GM19099 (cell line): Measurements from ENCODE around the gene FRS2.

Experiments used
- POLR2A ChIP-seq: IDR thresholded peaks from 3 replicates; pipeline ENCODE4 v1.6.1; 2011; ENCODE audit warnings: low read depth; ENCODE audit not compliant: insufficient read length; ENCODE audit errors: extremely low read depth

Gene FRS2

DNA sequence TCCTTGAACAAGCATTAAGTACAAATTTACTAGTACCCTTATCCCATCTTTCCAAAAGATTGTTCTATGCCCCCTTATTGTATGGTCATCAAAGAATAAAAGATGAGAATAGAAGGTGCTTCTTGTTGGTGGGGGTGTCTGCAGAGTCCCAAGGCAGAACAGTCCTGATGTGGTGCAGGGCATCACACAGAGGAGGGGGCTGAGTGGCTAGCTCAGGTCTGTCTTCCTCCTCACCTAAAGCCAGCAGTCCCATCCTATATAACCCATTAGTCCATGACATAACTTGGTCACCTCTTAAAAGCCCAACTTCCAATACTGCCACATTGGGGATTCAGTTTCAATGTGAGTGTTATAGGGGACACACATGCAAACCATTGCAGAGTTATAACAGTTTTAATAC, 130.6 kb downstream of the FRS2 start:
- no peak for TF ChIP-seq POLR2A

DNA sequence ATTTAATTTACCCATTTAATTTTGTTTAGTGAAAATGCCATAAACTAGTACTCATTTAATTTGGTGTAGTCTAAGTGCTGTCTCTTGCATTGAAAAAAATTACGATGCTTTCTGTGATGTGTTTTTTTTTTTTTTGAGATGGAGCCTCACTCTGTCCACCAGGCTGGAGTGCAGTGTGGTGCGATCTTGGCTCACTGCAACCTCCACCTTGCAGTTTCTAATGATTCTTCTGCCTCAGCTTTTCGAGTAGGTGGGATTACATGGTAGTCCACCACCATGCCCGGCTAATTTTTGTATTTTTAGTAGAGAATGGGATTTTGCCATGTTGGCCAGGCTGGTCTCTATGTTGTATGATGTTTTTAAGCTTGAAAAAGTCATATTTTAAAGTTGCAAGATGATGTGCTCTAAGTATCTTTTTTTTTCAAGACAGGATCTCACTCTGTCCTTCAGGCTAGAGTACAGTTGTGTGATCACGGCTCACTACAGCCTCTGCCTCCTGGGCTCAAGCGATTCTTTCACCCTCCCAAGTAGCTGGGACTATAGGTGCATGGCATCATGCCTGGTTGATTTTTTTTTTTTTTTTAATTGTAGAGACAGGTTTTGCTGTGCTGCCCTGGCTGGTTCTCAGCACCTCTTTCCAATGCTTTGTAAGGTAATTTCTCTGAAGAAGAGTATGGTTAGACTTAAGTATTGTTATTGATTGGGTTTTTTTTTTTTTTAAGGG, 131.9 kb downstream of the FRS2 start:
- no peak for TF ChIP-seq POLR2A

DNA sequence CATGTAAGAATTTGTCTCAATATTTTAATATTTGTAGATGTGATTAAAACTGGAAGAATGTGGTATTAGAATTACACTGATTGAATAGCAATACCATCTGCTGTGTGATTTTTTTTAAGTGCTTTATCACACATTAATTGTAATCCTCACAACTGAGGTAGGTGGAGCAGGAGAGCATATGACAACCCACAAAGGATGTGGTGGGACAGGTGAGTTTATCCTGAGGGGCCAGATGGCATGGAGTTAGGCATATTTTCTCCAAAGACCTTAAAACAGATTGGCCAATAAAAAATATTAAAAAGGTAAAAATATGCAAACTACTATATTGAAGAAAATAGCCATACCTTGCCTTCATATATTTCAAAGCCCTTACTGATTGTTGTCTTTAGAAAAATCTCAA, 132.8 kb downstream of the FRS2 start:
- TF ChIP-seq POLR2A, result no peak

DNA sequence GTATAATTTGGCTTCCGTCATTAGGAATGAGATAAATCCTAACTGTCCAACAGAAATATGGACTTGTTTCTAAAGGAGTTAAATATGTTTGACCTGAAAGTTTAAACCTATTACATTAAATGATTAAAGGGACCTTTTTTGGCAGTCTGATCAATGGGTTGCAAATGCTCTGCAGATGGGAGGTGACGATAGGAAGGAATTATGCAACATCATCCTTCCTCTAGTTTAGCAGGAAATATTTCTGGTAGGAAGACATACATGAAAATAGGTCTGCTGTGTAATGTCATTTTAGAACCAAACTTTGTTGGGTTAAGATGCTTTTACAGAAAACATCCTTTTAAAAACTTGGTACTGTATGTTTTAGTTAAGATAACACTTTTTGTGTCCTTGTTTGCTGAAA, 137.9 kb downstream of the FRS2 start:
- TF ChIP-seq POLR2A, result no peak

DNA sequence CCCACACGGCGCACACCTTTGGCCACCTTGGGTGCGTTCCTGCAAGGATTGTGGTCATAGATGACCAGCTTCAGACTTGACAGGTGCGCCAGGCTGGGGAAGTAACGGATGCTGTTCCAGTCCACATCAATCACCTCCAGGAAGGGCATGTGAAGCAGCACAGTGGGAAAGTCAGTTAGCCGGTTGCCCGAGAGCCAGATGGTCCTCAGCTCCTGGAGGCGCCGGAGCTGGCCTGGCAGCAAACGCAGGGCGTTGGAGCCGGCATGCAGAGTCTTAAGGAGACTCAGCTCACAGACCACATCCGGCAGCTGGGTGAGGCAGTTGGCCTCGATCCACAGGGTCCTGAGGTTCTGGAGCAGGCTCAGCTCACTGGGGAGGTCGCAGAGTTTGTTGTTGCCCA, 139.9 kb downstream of the FRS2 start:
- TF ChIP-seq POLR2A, result no peak

DNA sequence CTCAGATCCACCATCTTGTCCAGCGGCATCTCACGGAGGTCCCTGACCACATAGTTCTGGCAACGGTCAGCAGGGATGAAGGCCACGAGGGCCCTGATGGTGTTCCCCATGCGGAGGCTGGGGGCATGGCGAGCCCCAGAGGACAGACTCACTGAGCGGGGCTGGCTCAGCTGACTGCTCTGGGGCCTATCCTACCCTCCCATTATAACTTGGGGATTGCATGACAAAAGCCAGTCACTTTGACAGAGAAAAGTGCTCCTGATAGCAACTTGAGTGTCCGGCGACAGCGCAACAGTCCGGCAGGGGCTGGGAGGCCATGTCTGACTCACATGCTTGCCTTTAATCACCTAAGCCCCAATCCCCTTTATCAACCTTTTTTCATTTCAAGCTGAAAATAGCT, 140.5 kb downstream of the FRS2 start, which contains the start of gene LRRC10:
Gene LRRC10 (minus strand): TSS at position 179 of the 400 bp plus-strand sequence. CDS start 69 bp downstream, at position 110.
- no peak for TF ChIP-seq POLR2A

DNA sequence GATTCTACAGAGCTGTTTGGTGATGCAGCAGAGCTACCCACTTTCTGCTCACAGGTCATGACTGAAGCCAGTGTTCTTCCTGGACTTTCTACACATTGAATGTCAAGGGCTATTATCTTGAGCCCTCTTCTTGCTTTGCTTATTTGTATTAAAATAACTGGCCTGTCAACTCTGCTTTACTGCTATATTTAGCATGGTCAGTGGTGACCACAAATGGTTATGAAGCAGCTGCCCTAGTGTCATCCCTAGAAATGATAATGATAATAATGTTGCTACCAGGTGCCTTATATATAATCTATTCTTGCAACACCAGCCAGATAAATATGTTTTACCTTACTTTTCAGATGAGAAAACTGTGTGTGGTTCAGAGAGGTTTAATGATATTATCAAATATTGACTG, 143.2 kb downstream of the FRS2 start:
- no peak for TF ChIP-seq POLR2A

DNA sequence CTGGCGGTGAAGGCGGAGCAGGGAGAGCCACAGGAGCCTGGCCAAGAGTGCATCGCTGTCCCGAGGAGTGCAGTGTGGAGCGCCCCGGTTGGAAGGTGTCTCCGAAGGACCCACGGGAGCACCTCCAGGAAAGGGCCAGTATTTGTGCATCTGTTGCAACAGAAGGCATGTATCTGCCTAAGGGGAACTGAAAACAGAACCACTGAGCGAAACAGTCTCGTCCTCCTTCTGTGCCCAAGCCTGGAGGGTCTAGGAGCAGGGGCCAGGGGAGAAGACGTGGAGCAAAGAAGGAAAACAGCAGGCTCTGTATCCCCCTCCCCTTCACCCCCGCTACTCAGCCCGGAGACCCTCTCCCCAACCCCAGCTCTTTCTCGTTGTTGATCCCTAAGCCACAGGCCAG, 145.8 kb downstream of the FRS2 start:
- TF ChIP-seq POLR2A, result no peak

DNA sequence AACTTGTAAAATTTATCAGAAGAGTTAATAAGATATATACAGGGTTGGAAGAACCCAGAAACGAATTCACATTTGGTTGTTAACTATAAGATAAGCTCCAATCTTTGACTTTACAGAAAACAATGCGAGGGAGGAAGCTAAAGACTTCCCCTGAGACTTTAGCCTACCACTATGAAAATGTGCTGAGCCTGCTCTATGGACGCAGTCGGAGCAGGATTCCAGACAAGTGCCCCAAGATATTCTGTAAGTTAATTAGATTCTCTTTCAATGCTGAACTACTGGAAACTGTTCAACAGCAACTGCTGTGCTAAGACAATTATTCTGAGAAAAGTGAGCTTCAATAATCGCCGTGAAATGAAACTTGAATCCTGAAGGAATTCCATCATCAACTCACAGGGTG, 148.9 kb downstream of the FRS2 start:
- no peak for TF ChIP-seq POLR2A

DNA sequence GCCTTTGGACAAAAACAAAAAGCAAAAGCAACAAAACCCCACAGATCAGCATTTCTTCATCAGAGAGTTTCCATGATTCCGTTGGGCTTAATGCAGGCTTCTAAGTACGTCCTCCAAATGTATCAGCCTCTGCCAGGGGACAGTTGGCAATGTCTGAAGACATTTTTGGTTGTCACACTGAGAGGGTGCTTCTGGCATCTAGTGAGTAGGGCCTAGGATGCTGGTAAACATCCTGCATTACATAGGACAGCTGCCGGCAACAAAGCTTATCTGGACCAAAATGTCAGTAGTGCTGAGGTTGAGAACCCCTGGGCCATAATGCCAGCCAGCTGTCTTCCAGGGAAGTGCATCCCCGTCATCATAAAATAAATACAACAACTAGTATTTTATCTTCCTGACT, 149.9 kb downstream of the FRS2 start:
- TF ChIP-seq POLR2A, result no peak

DNA sequence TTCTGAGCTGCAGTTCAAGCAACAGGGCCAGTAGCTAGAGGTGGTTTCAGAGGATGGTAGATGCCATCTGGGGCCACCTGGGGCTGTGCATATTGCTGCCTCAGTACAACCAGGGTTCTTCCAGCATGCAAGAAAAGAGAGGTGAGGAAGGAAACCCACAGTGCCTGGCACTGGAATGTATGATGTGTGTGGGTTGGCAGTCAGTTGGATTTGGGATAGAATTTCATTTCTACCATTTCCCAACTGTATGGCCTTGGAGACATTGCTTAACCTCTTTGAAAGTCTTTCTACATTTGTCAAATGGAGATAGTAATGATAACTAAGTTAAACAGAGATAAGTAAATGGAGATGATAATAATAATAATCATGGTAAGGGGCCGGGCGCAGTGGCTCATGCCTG, 150.7 kb downstream of the FRS2 start:
- no peak for TF ChIP-seq POLR2A

DNA sequence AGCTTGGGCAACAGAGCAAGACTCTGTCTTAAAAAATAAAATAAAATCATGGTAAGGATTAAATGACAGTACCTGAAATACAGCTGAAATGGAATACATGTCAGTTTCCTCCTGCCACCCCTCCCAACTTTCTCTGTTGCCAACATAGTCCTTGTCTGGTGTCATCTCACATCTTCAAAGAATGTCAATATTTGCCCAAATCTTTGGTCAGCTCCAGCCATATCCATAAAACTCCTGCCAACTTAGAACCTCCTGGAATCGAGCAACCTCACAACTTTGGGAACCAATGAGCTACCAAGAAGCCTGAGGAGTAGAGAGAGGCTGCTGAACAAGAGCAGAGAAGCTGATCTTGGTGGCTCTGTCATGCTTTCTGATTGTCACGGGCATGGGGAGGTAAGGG, 151.4 kb downstream of the FRS2 start:
- no peak for TF ChIP-seq POLR2A

DNA sequence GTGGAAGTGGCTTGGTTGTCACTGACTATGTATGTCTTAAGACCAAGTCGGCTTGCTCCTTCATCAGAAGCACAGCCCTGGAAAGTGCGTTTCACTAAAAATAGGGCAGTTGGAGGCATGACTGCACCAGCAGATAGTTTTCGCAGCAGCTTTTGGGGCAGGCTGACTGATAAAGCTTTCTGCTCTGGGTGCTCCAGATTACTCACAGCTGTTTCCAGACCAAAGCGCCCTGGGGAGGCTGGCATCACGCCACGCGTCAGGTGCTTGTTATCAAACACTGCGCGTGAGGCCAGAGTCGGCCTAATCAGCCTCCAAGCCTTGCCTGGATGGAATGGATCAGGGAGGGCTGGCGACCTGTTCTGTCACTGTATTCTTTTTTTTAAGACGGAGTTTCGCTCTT, 153.8 kb downstream of the FRS2 start:
- TF ChIP-seq POLR2A, result no peak

DNA sequence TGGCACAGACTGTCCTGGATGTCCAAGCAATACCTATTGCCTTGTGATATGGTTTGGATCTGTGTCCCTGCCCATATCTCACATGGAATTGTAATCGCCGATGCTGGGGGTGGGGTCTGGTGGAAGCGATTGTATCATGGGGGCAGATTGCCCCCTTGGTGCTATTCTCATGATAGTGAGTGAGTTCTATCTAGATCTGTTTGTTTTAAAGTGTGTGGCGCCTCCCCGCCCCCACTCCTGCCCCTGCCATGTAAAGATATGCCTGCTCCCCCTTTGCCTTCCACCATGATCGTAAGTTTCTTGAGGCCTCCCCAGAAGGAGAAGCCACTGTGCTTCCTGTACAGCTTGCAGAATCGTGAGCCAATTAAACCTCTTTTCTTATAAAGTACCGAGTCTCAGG, 157.3 kb downstream of the FRS2 start:
- TF ChIP-seq POLR2A, result no peak
